DMS79 (cell line): ENCODE measurements around the gene UVRAG.

Experiments
- DNase-seq: peaks from one replicate; lab custom pipeline; 2025; lab: John Stamatoyannopoulos, UW

The UVRAG gene

DNA sequence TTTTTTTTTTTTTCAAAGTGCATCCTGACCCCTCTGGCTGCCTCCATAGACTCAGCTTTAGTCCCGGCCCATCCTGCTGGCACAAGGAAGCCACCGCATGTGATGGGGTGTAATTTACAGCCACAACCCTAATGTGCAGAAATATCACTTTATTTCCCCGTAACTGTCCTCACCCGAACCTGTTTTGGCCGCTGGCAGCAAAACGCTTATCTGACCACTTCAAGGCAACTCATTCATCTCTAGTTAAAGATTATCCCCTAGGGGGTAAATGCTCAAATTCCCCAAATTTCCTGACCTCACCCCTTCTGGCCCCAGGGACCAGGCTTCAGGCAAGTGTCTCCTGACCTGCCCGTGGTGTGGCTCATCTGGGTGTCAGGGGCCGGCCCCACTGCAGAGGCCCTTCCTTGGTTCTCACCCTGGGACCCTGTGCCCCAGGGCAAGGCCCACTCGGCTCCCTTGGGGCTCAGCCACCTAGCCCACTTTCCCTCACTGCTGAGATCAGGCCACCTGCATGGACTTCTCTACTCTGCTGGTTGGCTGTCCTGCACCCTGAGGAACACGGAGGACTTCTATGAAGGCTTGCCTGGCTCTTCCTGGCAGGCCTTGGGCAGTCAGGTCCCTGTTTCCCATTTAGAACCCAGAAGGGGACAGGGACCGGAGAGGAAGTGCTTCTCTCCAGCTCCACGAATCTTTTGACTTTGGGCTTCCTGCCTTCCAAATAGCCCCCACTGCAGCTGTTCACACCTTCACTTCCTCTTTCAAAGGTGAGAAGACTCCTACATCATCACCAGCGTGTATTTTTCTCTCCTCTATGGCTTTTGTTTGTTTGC, 337.9 kb downstream of the UVRAG start:
- DNase-seq = no peak

DNA sequence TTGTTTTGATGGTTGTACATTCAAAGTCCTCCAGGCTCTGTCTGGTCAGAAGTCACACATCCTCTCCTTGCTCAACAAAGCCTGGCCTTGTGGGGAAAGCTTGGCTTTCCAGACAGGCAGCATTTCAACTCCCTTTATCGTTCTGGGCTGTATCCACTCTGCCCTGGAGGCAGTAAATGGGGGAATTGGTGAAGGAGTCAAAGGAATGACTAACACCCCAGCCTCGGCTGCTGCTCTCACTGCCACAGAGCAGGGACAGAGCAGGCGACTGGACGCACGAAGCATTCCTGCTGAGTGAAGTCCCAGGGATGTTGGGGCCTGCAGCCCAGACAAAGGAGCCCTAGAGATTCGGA, 338.5 kb downstream of the UVRAG start:
- no peak for DNase-seq

DNA sequence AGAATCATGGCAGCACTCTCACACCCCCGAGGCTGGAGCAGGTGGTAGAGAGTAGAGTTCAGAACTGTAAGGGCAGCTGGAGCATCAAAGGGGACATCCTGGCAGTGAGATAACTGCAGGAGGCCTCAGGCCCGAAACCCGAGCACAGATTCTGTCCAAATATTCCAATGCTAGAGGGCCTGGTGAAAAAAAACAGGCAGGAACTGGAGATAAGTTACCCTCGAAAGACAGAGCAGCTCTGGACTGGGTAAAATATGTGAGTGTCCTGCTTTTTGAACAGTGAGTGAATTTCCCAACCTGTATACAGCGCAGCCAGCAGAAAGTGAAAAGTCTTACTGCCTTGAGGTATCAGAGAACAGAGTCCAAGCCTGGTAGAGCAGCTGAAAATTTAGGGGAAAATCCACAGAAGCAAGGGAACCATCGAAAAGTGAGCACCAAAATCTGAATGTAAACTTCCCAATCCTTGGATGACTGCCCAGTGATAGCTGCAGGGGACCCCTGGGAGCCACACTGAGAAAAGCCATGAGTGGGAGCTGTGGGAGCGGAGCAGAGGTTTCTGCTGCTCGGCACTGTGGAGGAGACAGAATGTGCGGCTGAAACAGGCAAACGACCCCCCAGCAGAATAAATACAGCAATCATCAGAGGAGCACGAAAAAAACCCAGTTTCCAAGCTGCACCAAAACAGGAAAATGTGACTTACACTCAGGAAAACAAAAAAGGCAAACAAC, 340.7 kb downstream of the UVRAG start:
- DNase-seq = no peak

DNA sequence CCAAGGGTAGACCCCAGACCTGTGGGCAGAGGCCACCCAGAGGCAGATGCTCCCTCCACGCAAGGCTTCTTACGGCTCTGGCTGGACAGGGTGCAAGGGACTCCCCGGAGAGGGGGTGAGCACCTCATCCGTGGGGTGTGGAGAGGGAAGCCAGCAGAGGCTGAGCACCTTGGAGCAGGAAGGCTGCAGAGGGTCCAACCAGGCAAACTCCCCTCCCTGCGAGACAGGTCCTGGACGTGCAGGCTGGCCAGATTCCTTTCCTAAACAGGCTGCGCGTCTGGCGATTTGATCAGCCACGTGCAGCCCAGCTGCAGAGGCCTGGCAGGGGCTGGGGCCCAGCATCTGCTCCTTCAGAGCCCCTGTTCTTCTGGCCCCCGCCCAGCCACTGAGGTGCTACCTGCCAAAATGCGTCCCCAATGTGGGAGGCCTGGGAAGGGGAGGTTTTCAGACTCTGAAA, 342.0 kb downstream of the UVRAG start:
- DNase-seq = no peak

DNA sequence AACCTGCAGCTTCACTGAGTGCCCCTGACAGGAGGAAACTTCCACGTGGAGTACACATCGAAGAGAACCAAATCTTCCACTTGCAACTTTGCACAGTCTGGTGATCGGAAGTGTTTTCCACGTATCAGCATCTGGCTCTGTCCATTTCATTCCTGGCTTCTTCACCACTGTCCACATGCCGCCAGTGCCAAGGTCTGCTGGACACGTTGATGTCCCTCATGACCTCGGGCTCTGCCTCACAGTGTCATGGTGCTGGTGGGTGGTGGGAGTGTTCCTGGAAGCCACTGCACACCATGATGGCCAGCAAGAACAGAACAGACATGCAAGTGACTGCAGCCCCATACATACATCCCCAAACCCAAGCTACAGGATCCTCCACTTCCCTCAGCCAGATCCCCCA, 342.9 kb downstream of the UVRAG start:
- no peak for DNase-seq

DNA sequence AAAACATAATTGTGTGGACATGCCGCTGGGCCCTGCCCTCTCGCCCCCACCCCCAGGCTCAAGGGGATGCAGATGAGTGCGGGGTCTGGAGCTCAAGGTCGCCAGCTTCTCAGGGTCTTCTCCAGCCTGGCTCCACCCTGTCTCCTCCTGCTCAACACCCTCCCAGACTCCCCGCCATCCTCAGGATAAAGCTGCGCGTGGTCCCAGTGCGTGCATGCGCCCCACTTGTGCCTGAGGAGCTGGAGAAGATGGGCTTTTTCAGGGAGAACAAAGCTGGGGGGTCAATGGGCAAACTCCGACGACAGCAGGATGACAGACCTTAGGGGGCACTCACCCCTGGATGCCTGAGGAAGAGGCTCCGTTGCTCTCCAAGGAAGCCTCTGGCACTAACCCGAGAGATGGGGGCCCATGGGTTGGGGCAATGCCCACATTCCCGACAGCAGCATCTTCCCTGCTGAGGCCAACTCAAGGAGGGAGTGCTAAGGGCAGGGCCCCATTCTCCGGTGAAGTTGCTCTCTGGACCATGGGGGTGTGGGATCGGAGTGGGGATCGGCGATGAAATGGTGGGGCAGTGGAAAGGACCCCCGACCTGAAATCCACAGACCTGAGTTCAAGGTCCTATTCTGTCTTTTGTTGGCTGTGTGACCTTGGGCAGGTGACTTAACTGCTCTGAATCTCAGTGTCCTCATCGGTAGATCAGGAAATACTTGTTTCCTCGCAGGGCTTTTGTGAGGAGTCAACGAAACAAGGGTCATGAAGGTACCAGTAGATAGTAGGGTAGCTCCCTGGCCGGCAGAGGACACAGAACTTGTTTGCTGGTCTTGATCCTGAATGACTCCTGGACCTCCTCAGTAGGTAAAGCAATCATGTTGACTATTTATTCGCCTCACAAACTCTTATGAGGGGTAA, 343.6 kb downstream of the UVRAG start:
- no peak for DNase-seq

DNA sequence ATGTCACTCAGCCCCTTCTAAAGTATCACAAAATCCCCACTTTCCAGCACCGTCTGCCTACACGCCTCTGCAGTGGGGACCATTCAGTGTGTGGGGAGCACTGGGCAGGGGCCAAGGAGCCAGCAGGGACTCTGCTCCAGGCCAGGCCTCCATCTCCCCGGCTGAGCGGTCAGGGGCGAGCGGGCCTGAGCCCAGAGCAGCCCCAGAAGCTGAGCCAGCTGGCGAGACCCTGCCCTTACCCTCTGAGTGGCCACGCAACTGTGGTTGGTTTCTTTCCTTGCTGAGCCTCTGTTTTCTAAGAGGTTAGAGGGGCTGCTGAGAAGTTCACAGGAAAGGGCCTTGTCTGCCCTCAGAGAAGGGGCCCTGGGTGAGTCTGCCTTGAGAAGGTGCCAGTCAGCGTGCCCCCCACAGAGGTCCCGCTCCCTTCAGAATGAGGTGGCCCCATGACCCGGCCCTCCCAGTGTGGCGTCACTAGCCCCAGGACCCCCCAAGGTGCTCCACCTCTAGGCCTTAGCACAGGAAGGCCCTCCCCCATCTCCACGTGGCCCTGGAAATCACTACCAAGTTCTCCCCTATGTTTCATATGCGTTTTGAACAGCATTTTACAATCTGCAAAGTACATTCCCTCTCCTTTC, 344.4 kb downstream of the UVRAG start:
- DNase-seq = no peak

DNA sequence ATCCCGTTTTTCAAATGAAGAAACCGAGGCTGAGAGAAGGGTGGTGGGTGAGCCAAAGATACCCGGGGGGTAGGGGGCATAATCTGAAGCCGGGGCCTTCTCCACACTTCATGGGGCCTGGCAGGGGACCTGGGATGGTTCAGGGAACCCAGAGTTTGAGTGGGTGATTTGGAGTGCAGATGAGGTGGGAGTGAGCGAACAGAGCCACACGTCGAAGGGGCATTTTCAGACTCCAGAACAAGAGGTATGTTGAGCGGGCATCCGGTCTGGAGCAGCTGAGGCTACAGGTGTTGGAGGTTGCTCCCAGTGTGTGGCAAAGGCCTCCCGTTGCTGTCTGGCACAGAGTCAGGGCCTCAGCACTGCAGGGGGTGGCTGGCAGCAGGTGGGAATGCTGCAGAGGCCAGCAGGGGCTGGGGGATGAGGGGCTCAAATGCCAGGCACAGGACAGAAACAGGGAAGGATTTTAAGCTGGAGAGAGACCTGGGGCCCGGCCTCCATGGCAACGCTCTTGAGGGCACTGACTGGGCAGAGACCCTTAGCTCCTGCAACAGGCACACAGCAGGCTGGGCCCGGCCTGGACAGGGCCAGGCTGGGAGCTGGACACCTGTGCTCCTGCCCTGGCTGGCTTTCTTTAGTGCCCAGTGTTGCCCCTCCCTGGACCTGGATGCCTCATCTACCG, 345.1 kb downstream of the UVRAG start:
- DNase-seq = peak; percentile 19

DNA sequence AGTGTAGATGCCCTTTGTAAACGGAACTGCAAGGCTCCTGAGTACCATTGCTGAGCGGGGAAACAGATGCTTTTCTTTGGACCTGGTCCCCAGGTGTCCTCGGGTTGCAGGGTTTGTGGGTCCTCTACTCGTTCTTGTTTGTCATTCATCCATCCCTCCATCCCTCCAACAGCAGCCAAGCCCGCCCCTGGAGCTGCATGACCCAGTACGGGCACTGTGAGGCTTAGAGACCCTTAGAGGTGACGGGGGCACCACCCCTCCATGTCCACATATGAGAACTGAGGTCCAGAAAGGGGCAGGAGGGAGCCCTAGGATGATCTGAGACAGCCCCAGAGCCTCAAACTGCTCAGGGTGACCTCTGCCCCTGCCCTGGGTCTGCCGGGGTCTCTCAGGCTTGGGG, 345.8 kb downstream of the UVRAG start:
- no peak for DNase-seq

DNA sequence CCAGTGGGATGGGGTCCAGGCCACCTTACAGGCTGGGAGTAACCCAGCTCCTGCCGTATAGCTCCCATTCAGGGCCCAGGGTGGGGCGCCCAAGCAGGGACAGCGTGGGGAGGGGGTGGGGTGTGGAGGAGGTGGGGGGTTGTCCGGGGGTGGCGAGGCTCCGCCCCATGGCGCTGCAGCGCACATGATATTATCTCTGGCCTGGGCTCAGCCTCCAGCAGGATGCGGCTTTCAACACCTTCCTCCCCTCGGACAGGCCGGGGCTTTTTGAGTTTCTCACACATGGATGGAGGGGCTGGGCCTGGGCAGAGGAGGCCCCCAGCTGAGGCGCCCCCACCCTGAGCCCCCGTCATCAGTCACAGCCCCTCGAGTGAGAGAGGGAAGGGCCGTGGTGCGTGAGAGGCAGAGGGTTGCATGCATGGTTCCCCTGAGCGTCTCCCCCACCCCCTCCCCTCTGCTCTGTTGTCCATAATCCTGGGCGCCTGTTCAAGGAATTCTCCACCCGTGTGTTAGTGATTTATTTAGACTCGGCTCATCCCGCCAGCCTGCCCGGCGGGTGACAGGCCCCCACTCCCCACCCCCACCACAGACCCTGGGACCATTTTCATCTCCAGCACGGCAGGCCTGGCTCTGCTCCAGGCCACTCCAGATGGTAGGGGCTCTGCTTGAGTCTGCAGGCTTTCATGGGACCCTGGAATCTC, 346.4 kb downstream of the UVRAG start:
- peak; percentile 8 for DNase-seq

DNA sequence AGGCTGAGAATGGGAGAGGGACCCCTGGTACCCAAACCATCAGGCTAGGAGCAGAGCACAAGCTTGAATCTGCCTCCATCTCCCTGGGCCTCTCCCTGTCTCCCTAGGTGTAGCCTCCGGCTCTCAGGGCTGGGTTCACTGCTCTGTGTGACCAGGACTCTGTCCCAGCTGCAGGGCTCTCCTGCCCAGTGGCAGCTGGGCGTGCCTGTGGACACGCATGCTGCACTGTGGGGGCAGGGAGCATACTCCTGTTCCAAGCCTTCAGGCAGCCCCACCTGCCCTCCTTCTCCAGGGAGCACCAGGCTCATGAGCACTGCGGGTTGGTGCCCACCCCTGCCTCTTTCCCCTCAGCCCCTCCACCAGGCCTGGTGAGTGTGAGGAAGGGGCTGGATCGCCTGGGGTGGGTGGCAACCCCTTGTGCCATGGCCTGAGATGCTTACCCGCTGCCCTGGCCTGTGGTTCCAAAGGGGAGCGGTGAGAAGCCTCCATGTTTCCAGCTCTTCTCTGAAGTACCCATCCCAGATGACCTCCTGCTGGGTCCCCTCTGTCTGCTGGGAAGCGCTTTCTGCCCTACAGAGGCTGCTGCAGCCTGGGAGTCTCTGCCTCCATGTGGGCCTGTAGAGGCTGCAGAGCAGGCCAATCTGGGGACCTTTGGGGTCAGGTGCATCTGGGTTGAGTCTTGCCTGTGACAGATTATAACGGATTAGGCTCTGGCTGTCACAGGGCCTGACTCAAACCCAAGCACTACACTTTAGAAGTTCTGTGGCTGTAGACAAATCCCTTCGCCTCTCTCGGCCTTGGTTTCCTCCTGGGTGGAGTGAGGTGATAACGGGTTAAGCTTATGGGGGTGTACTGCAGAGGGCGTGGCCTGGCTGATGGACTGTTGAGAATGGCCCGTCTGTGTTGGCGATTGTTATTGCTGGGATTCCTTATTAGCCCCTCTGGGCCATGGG, 347.6 kb downstream of the UVRAG start:
- DNase-seq = no peak

DNA sequence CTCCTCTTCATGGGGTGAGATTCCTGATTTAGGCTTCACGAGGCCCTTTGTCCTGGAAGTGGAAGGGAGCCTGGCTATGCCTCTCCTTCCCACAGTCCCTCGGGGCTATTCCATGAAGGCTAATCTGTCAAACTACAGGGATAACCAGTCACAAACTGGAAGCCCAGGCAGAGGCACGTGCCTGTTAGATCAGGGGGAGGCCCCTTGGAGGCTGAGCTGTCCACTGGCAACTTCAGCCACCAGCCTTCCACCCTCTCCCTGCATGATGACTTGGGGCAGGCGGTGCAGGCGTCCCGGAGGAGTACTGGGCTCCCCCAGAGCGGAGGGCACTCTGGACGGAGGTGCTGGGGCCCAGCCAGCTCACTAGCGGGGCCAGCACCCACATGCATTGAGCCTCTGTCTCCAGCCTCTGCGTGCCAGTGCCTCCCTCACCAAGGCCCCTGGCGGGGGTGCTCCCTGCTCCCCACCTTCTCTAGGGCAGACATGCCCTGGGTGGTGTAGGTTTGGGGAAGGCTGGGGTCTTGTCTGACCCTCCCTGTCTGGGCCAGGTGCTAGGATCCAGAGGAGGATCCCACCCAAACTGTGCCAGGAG, 348.4 kb downstream of the UVRAG start:
- DNase-seq = no peak

DNA sequence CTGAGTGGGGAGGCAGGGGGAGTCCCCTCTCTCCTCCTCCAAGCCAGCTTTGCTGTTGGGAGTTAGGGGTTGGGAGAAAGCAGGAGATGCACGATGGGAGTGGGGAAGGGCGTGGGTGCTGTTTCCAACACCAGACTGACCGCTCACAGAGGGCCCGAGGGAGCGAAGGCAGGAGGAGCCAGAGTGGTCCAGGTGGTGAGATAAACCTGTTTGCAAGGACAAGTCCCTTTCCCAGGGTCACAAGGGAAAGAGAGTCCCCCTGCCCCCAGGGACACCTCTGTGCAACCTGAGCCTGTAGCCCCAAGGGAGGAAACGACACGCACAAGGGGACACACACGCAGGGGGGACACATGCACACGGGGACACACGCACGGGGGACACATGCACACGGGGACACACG, 349.1 kb downstream of the UVRAG start:
- no peak for DNase-seq

DNA sequence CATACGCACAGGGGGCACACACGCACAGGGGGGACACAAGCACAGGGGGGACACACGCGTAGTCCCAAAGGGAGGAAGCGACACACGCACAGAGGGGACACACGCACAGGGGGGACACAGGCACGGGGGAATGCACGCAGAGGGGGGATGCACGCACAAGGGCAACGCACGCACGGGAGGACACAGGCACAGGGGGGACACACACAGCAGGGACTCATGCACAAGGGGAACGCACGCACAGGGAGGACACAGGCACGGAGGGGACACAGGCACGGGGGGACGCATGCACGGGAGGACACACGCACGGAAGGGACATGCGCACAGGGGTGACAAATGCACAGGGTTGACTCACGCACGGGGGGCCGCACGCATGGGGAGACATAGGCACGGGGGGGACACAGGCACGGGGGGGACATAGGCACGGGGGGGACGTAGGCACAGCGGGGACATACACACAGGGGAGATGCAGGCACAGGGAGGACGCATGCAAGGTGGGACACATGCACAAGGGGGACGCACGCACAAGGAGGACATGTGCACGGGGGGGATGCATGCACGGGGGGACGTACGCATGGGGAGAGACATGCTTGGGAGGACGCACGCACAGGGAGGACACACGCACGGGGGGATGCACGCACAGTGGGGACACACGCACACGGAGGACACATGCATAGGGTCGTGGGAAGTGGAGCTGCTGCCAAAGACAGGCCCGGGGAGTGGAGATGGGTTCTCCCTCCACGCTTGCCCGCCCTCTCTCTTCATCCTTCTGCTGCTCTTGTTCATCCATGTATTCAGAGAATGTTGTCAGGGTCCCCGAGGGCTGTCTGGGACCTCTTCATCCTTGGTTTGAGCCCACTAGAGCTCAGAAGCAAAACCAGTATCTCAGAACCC, 350.1 kb downstream of the UVRAG start:
- DNase-seq = no peak

DNA sequence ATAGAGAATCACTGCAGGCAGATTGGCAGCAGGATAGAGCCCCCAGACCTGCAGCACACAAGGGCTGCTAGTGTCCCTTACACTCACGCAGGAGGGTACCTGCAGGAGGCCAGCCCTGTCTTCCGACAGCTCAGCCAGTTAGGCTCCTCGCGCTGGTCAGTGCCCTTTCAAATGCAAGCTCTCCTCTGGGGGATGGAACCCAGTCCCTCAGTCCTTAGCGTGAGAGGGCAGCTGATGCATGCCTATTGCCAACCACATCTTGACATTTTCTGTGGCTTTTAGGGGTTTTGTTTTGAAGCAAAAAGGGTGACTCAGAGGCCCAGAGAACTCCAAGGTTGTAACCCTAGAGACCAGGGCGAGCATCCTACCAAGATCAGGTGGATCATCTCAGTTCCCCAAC, 351.3 kb downstream of the UVRAG start:
- DNase-seq = peak; percentile 84

DNA sequence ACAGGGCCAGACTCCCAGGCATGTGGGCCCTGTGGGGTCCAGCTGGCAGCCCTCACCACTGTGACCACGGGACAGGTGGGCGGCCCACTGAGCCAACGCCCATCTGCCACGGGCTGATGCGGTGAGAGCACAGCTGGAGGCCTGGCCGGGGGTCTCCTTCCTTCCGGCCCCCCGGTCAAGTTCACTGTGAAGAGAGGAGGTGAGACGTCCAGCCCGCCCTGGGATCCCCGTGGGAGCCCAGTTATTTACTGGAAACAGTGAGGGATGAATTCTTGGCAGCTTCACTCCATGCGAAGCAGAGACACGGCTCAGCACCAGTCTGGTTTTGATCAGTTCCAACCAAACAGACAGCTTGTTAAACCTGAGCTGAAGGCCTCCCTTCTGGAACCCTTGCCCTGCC, 352.6 kb downstream of the UVRAG start:
- no peak for DNase-seq

DNA sequence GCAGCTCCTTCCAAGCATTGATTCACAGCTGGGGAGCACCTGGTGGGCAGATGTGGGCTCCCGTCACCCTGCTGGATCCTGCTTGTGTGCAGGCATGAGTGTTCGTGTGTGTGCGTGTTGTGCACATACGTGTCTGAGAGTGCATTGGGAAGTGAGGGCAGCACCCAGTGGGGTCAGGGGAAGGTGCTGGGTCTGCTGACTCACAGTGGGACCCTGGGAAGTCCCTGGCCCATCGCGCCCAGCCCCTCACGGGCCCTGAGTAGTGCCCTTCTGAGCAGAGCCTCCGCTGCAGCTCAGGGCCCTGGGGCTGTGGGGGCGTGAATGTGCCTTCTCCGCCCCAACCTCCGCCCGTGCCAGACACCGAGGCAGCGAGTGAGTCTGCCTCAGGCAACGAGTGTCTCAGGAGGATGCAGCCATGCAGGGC, 354.5 kb downstream of the UVRAG start:
- peak; percentile 34 for DNase-seq

DNA sequence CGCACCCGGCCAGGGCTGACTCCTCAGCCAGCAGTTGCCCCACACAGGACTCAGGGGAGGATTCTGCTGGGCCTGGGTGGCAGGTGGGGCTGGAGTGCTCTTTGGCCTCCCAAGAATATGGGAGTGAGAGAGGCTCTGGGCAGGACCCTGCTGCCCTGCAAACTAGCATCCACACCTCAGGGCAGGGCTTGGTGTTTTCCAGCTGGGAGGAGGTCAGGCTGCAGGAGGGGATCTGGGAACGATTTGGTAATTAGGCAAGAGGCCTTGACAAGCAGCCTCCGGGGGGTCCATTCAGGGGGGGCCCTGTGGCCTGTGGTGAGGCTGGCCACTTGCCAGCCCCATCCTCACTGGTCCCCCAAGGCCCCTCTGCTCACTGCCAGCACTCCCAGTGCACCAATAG, 355.5 kb downstream of the UVRAG start:
- no peak for DNase-seq
